SK-MEL-5 (cell line): ENCODE results near the gene RASD2. TPM values are rescaled to one million over a fixed set of nuclear protein-coding genes. Genes with fewer than 3 reads are reported as not detected.
A peak's percentile ranks its signal among the peaks of the same experiment; 100 is the strongest.

ENCODE experiments used
- DNase-seq: peaks from one replicate; pipeline ENCODE4 v3.0.0-alpha.2; 2016; ENCODE audit warnings: low read depth, low spot score
- in situ Hi-C: cut with HindIII; loops from 2 replicates; pipeline ENCODE4 v1.10.0; 2016; ENCODE audit warnings: low sequenced_read_pairs, high pct_unique_total_duplicates, low pct_unique_long_range_greater_than_20kb
- total RNA-seq: library from RNA; depleted of rRNA; stranded (reverse); fragments of >200 nt; shearing (Covaris generic); gene quantifications from 2 replicates; pipeline ENCODE4 v1.2.3, GENCODE V29; 2014

RASD2 gene
- total RNA-seq, 1 experiment from 2014 or later, result 0.37 TPM

- DNase-seq, result no peak
Observed at GRCh38 chr22:35568751-35569739, 28.4 kb downstream of the RASD2 start.

GRCh38 chr22:35569916-35570315 lies 29.3 kb downstream of the RASD2 start:
- in situ Hi-C loops, result no loop called here

More at GRCh38 chr22:35568751-35569739, 28.4 kb downstream of the RASD2 start:
- in situ Hi-C loops, result no loop called here

GRCh38 chr22:35570686-35571194 lies 30.1 kb downstream of the RASD2 start:
- in situ Hi-C loops, result no loop called here

More at GRCh38 chr22:35569916-35570315, 29.3 kb downstream of the RASD2 start:
- no peak for DNase-seq

GRCh38 chr22:35572556-35572955 lies 31.9 kb downstream of the RASD2 start:
- in situ Hi-C loops, result no loop called here

More at GRCh38 chr22:35570686-35571194, 30.1 kb downstream of the RASD2 start:
- DNase-seq, result no peak

GRCh38 chr22:35575116-35575748 lies 34.6 kb downstream of the RASD2 start:
- no peak for DNase-seq
- in situ Hi-C loops, result no loop called here

More at GRCh38 chr22:35572556-35572955, 31.9 kb downstream of the RASD2 start:
- DNase-seq, result no peak

- in situ Hi-C loops, result no loop called here
Observed at GRCh38 chr22:35576671-35577070, 36.0 kb downstream of the RASD2 start.

GRCh38 chr22:35577799-35578659 lies 37.4 kb downstream of the RASD2 start:
- no peak for DNase-seq
- in situ Hi-C loops, result no loop called here

More at GRCh38 chr22:35576671-35577070, 36.0 kb downstream of the RASD2 start:
- no peak for DNase-seq

GRCh38 chr22:35578836-35579575 lies 38.4 kb downstream of the RASD2 start:
- in situ Hi-C loops, result no loop called here
- DNase-seq, result no peak

GRCh38 chr22:35580351-35581022 lies 39.9 kb downstream of the RASD2 start:
- in situ Hi-C loops, result no loop called here
- DNase-seq, result no peak

- in situ Hi-C loops, result no loop called here
- peak; percentile 46 for DNase-seq
Observed at GRCh38 chr22:35581023-35581413, 40.4 kb downstream of the RASD2 start.

- in situ Hi-C loops, result no loop called here
- no peak for DNase-seq
Observed at GRCh38 chr22:35582218-35582860, 41.7 kb downstream of the RASD2 start.

- in situ Hi-C loops, result no loop called here
- peak; percentile 75 for DNase-seq
Observed at GRCh38 chr22:35582861-35583670, 42.4 kb downstream of the RASD2 start.

- DNase-seq, result no peak
- in situ Hi-C loops, result no loop called here
Observed at GRCh38 chr22:35586771-35587170, 46.1 kb downstream of the RASD2 start.

GRCh38 chr22:35587447-35587870 lies 46.8 kb downstream of the RASD2 start:
- no peak for DNase-seq
- in situ Hi-C loops, result no loop called here

GRCh38 chr22:35587896-35588295 lies 47.3 kb downstream of the RASD2 start:
- in situ Hi-C loops, result no loop called here
- DNase-seq, result no peak
